ENCODE data around the gene BRD3.

GRCh38 chr9:133980864-133981588, 86.8 kb downstream of the BRD3 start:
- TF ChIP-seq HMGXB4 (CRISPR knock-in tag; IDR thresholded peaks at IDR 0.05) (no peak), CTCF (IDR thresholded peaks at IDR 0.05) (no peak), E2F4 (CRISPR knock-in tag; IDR thresholded peaks at IDR 0.05; ENCODE audit: borderline replicate concordance, low read depth) (no peak), USF2 (CRISPR knock-in tag; IDR thresholded peaks at IDR 0.05) (no peak), ZNF671 (CRISPR knock-in tag; IDR thresholded peaks at IDR 0.05) (no peak), CREM (CRISPR knock-in tag; IDR thresholded peaks at IDR 0.05) (no peak)
